Endothelial cell of hepatic sinusoid (primary cell): ENCODE data around the gene TEX26.

Experiments used
- in situ Hi-C: cut with HindIII; loops from 2 replicates; pipeline ENCODE4 v1.10.0; 2017; ENCODE audit warnings: low sequenced_read_pairs

The TEX26 gene

DNA sequence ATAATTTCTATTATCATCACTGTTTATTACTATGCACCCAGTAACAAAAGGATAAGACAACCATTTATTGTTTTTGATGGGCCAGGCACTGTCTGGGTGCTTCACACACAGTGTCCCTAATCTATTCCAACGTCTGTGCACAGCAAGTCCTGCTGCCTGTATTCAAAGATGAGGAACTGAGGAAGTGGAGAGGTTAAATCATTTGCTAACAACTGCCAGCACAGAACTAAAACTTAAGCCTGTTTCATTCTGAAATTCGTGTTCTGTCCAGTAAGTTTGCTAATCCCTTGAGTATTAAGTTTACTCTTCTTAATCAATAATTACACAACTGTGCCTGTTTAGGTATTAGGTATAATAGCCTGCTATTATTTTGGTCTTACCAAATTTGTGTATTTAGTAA is 41.9 kb downstream of the TEX26 start:
- in situ Hi-C loops: no loop called here

DNA sequence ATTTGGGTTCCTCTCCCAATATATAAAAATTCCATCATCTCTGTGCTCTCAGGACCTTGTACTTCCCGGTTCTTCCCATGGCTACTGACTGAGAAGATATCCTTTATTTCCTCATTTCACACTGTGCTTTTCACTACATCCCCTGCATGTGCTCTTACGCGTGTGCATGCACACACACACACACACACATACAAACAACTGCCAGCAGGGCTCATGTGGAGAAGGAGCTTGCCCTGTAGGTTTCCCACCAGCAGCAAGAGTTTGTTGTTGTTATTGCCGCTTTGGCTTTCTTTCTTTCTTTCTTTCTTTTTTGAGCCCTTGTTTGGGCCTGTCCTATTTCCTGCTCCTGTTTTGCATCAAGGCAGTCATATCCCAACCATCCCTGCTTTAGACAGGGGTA is 43.6 kb downstream of the TEX26 start:
- in situ Hi-C loops: no loop called here

DNA sequence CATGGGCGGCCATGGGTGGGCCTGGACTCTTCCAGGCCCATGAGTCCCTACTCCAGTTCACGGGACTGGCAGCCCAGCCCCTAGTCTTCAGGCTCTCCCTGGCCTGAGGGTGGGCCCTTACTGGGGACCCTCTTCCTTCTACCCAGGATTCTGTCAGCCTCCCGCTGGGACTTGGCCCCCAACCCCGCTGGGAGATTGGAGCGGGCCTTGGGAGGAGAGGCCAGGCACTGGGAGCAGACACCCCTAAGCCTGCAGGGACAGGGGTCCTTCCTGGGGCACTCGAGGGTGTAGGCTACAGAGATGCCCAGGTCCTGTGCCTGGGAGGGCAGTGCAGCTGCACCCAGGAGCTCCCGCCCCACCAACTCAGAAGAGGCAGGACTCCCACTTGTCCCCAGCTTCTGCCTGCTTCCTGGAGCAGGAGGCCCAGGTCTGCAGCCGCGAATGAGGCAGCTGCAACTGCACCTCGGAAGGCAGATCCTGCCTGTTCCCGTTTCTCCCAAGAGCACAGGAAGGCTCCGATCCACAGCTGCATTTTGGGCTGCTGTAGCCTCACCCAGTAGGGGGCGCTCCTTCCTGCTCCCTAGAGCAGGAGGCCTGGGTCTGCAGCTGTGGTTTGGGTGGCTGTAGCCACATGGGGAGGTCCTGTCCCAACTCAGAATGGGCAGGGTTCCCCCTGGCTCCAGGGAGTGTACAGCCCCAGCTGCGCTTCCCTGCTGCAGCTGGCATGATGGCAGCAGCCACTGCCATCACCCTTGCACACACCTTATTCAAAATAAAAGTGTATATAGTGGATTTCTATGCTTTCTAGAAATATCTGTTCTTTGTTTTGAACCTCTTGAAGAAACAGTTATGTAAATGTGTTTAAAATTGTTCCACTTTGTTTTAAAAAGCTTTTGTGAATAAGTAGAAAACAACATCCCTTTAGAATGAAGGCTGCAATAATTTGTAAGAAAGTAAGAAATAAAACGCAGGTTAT is 46.8 kb downstream of the TEX26 start:
- in situ Hi-C loops: no loop called here

- in situ Hi-C loops: no loop called here
These were observed 50.0 kb downstream of the TEX26 start for GRCh38 chr13:30982506-30982905.

GRCh38 chr13:30982906-30983305 is 50.5 kb downstream of the TEX26 start:
- in situ Hi-C loops: no loop called here

GRCh38 chr13:30983431-30983830 is 51.0 kb downstream of the TEX26 start:
- in situ Hi-C loops: no loop called here

DNA sequence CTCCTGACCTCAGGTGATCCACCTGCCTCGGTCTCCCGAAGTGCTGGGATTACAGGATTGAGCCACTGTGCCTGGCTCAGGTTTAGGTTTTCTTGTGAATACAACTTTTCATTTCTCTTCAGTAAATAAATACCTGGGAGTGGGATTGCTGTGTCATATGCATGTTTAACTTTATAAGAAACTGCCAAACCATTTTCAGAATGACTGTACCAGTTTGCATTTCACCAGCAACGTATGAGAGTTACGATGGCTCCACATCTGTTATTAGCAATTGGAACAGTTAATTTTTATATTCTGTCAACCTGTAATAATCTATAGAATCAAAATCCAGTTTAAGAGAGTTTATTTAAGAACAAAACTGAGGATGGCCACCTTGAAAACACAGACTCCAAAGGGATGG is 52.2 kb downstream of the TEX26 start:
- in situ Hi-C loops: no loop called here

DNA sequence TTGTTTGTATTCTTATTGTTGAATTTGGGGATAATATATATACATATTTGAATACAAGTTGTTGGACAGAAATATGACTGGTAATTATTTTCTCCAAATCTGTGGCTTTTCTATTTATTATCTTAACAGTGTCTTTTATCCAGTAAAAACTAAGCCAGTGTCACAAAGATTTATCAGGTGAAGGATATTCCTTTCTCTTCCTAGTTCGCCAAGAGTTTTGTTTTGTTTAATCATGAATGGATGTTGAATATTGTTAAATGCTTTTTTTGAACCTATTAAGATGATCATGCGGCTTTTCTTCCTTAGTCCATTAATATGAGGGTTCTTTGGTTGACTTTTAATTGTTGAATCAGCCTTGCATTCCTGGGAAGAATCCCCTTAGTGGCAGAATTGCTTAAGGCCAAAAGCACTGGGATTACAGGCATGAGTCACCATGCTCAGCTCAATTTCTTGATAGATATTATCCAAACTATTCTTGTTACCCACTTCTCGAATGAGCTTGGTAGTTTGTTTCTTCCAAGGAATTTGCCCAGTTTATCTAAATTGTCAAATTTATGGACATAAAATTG is 53.3 kb downstream of the TEX26 start:
- in situ Hi-C loops: no loop called here

- in situ Hi-C loops: no loop called here
These were observed 58.7 kb downstream of the TEX26 start for GRCh38 chr13:30991184-30991583.

DNA sequence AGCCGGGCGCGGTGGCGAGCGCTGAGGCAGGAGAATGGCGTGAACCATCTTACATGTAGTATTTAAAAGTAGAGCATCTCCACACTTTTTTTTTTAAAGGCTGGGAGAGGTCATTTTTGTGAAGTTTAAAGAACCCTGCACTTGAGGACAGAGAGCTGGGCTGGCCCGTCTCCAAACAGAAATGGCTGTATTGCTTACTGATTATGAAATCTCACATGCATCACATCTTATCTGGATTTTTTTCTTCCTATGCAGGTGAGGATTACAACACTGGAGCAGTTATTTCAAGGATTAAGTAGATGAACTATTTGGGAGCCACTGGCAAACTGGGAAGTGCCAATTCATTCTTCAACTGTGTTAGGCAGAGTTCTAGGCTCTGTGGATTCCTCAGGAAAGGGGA is 59.5 kb downstream of the TEX26 start:
- in situ Hi-C loops: no loop called here

- in situ Hi-C loops: no loop called here
These were observed 62.9 kb downstream of the TEX26 start for GRCh38 chr13:30995331-30995730.

DNA sequence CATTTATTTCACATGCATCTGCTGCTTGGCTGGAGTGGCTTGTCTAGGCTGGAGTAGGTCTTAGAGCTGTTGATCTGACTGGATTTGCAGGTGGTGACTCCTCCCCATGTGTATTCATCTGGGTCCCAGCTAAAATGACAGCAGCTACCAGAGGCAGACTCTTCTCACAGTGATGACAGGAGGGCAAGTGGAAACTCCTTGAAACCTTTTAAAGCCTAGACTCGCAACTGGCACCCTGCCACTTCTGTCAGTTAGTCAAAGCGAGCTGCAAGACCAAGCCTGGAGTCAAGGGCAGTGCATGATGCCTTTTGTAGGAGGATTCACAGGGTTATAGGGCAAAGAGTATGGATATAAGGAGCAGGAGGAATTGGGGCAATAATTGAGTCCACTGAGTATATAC is 65.2 kb downstream of the TEX26 start:
- in situ Hi-C loops: no loop called here

DNA sequence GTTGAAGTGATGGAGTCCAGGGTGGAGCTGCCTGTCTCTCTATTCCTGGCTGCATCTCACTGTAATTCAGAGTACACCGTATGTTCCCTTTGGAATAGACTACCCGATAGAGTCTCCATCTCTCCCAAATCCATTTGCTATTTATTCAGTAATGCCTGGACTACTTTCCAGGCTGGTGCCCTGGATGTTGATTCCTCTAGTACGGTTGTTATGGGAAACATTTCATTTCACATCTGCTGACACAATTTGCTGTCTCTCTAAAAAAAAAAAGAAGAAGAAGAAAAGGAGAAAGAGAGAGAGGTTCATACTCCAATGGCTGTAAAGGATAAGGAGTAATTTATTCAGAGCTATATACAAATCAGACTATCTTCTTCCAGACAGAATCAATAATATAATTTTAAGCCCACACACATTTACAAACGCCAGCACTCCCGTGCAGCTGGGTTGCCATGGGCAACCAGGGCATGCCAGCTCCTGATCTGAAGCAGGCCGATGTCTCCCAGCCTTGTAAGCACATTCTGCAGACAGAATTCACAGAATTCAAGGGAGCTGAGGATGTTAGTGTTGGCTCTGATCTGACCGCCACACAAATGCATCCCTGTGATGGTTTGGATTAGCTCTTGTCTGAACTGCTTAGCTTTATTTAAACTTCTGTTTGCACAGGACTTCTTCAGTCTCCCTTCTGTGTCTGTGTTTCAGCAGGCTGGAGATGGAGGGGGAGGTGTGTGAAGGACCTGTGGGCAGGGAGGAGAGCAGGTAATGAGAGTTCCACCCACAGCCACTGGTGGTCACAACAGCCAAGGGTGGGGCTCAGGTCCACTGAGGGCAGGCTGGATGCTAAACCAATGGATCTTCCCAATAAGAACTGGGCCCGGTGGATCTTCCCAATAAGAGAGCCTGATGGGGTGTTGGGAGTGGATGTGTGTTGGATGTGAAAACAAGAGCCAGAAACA is 66.0 kb downstream of the TEX26 start:
- in situ Hi-C loops: no loop called here

DNA sequence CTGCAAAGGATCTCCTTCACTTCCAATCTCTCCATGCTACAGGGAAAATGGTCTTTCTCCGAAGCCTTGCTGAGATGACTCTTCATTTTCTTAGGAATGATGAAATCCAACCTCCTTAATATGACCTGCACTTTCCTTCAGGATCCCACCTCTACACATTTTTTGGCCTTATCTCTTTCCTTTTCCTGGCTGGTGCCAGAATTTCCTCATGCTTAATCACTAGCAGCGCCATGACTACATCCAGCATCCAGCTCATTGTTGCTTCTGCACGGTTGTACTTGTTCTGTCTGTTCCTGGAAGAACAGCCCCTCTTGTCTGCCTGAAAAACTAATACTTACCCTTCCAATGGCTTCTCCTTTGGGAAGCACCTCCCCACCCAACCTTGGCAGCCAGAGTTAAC is 68.4 kb downstream of the TEX26 start:
- in situ Hi-C loops: no loop called here

DNA sequence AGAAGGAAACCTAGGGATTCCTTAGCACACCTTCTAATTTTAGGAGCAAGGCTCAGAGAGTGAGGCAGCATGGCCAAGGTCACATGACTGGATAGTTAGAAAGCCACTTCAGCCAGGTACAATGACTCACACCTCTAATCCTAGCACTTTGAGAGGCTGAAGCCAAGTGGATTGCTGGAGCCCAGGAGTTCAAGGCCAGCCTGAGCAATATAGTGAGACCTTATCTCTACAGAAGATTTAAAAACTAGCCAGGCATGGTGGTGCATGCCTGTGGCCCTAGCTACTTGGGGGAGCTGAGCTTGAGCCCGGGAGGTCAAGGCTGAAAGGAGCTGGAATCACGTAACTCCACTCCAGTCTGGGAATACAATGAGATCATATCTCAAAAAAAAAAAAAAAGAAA is 69.2 kb downstream of the TEX26 start:
- in situ Hi-C loops: no loop called here

DNA sequence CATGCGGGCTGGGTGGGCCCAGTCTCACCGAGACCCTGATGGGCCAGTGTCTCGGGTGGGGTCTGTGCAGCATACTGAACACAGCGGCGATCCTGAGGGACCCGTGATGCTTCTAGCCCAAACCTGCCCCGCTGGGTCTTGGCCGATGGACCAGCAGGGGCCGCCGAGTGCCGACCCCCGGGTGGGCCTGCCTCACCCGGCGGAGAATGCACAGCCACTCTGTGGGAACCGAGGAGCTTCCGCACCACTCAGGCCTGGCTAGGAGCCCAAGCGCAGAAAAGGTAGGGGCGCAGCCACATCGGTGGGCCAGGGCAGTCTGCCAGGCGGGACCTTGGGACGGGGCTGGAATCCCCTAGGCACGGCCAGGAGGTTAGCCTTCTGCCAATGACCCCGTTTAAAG is 72.6 kb downstream of the TEX26 start:
- in situ Hi-C loops: no loop called here

GRCh38 chr13:31007417-31007816 is 75.0 kb downstream of the TEX26 start:
- in situ Hi-C loops: no loop called here

DNA sequence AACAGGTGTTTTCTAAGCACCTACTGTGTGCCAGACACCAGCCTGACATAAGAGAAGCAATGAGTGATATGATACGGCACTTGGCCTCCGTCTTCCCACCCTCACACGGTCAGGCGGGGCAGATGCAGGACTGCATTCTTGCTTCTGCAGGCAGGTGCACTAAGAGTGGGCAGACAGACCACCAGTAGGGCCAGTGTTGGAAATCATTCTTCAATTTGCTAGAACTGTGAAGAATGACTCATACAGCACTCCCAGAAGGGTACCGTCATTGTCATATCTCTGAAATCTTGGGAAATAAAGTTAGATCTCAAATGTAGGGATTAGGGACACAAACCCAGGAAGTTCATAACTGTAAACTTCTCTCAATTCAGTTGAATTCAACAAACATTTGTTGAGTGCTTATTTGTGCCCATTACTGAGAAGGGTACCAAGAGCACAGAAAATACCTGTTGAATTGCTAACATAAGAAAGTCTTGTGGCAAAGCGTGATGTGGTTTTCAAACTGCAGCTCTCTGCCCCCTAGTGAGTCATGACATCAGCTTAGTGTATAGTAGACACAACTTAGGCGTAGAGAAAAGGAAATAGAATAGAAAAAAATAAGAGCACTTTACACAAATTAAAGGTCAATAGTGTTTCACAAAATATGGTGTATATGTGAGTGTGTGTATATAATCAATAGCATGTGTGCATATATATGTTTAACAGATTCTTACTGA is 76.1 kb downstream of the TEX26 start:
- in situ Hi-C loops: no loop called here

- in situ Hi-C loops: no loop called here
These were observed 76.7 kb downstream of the TEX26 start for GRCh38 chr13:31009166-31009565.

GRCh38 chr13:31010296-31010695 is 77.8 kb downstream of the TEX26 start:
- in situ Hi-C loops: no loop called here
